GM18873 (cell line): ENCODE results near the gene NEK1.
"Not testable (repeated sequence)": the region's sequence is repeated elsewhere in the genome, so short reads cannot be mapped to it uniquely, and the experiment has no call there.

Source experiments
- ATAC-seq: cut with Tn5 transposase; IDR thresholded peaks from one replicate; pipeline ENCODE4 v1.9.1; 2021; ENCODE audit warnings: mild to moderate bottlenecking, moderate library complexity, moderate number of reproducible peaks; ENCODE audit not compliant: unreplicated experiment, low FRiP score

The NEK1 gene

DNA sequence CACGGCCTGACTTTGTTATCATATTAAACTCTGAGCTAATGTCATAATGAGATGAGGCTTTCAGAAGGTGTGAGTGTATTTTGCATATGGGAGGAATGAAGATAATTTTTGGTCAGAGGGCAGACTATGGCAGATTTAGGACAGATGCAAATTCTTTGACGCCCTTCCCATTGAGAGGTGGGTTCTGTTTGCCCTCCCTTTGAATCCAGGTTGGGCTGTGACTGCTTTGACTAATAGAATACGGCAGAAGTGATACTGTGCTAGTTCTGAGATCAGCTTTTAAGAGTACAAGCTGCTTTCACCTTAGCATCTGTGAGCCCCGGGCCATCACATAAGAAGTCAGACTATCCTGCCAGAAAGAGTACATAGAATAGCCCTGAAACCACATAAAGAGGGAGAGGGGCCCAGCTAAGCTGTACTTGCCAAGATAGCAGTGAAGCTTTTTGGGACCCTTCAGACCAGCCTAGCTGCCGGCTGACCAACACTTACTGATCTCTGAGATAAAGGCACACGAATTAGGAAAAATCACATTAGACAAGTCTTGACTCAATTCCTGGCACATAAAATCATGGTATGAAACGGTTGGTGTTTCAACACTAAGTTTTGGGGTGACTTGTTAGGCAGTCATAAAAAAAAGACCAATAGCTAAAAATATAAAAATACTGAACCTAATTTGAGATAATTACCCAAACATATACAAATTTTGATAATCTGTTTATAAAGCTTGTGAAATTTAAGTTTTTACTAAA, 174.9 kb downstream of the NEK1 start:
- ATAC-seq, result peak; percentile 92

- no peak for ATAC-seq
These were observed 175.6 kb downstream of the NEK1 start for GRCh38 chr4:169436734-169437133.

- no peak for ATAC-seq
These were observed 184.0 kb downstream of the NEK1 start for GRCh38 chr4:169428376-169428775.

GRCh38 chr4:169427727-169428126, 184.7 kb downstream of the NEK1 start:
- not testable (repeated sequence) for ATAC-seq

- ATAC-seq, result no peak
These were observed 192.1 kb downstream of the NEK1 start for GRCh38 chr4:169420291-169420690.

DNA sequence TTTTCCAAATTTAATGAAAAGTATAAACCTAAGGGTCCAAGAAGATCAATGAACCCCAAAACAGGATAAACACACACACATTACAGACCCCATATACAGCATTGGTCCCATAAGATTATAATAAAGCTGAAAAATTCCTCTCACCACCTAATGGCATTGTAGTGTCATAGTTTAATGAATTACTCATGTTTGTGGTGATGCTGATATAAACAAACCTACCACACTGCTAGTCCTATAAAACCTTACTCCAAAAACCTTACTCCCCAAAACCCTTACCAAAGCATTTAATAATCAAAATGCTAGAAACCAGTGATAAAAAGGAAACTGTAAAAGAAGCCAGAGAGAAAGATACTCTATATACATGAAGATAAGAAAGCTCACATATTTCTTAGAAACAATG, 193.5 kb downstream of the NEK1 start:
- no peak for ATAC-seq

DNA sequence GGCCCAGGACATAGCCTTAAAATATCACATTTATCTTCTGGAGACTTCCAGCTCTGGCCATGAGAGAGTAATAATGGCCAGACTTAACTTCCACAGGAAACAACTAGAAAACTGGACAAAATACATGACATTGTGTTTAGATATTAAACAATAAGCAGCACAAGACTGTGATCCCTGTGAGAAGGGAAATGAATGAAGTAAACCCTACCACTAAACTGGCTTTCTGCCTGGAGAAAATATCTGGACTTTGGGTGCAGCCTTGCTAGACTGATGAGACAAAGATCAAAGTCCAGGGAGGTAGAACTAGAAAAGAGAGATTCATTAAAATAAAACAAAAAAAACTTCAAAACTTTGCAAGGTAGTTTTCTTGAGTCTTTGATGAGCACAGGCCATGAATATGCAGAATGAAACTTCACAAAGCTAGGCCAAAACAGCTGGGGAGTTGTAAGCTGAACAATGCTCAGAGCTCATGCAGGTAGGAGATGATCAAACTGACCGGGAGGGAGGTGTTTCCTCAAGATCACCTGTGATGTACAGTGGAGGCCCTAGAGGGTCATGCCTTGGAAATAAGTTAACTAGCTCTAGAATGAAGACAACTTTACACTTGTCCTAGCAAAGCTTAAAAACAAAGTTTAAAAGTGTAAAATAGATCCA, 194.6 kb downstream of the NEK1 start:
- ATAC-seq, result no peak

- no peak for ATAC-seq
These were observed 195.4 kb downstream of the NEK1 start for GRCh38 chr4:169416997-169417396.

GRCh38 chr4:169416461-169416860, 195.9 kb downstream of the NEK1 start:
- ATAC-seq, result no peak

DNA sequence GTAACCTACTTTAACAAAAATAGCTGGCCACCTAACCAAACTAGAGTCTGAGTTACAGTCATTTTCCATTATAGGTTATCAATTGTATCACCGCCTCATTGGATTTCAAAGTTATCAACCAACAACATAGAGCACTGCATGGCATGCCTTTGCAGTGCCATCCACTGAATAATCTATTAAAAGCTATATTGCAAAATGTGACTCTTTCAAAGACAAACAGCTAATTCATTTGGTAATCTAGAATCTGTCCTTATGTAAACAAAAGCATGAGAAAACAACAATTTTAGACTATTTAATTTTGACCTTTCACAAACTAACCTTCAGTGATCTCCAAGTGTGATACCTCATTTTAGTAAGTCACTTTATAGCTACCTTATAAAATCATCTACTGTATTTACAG, 197.5 kb downstream of the NEK1 start:
- no peak for ATAC-seq

DNA sequence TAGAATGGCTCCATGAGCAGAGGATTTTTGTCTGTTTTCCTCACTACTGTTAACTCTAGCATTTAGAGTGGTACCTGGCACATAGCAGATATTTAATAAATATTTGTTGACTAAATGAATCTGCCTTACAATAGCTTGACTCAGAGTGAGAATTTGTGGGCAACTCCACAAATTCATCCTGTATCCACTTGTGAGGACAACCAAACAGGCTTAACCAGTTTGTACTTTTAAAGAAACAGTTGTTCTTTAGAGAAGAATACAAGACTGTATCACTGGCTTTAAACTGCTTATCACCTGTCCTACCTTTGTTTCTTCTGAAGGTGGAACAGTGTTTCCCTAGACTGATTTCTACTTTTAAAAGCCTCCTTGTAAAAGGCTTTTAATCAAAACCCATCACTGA, 200.3 kb downstream of the NEK1 start:
- no peak for ATAC-seq

- peak; percentile 100 for ATAC-seq
These were observed 201.3 kb downstream of the NEK1 start for GRCh38 chr4:169410839-169411770.

DNA sequence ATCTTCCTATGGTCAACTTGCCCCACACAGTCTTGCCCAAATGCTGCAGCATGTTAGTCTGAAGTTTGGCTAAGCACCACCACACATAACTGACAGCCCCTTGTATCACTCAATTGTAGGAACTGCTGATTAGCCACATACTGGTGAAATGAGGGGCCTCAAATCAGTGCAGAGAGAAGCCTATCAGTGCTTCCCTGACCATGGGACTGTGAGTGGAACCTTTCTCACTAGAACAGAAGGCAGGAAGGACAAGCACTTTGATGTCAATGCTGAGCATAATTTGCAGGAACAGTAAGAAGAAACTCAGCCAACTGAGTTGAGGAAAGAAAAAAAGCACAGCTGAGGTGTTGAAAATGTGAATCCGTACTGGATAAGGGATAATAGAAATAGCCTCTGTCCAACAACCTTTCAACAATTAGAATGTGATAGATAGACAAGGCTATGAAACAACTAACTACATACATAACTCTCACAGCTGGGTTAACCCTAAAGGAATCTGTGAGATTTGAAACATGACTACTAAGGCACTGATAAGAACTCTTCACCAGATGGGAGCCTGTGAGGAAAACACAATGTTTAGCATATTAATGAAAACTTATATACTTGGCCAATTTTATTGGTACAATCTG, 205.1 kb downstream of the NEK1 start:
- no peak for ATAC-seq

DNA sequence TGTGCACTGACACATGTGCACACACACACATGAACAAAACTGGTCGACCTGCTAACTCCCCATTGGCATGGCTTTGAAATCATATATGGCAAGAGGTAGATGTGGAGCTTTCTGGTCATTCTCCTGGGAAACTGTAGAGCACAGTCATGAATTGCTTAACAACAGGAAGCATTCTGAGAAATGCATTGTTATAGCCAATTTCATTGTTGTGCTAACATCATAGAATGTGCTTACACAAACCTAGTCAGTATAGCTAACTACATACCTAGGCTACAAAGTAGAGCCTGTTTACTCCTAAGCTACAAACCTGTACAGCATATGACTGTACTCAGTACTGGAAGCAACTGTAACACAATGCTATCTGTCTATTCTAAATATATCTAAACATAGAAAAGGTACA, 207.4 kb downstream of the NEK1 start:
- no peak for ATAC-seq

- ATAC-seq, result no peak
These were observed 211.6 kb downstream of the NEK1 start for GRCh38 chr4:169400832-169401231.

GRCh38 chr4:169399976-169400767, 212.2 kb downstream of the NEK1 start:
- no peak for ATAC-seq

GRCh38 chr4:169398316-169398715, 214.1 kb downstream of the NEK1 start:
- ATAC-seq, result no peak

DNA sequence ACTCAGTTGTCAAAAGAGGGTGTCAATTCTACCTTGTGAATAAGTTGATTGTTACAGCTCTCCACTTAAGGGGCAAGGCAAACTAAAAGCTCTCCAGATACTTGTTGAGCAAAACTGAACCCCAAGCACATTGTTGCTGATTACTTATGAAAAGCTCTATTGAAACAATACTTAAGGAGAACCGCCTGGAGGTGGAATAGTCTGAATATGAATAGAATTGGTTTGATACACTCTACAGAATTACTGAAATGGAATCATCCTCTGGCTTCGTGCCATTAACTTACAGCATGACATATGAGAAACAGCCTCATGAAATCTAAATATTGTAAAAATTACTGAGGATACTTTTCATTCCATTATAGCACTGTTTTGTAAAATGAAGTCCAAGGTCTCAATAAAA, 214.6 kb downstream of the NEK1 start:
- ATAC-seq, result no peak

GRCh38 chr4:169385376-169385775, 227.0 kb downstream of the NEK1 start:
- no peak for ATAC-seq

- no peak for ATAC-seq
These were observed 227.6 kb downstream of the NEK1 start for GRCh38 chr4:169384779-169385178.
